ENCODE measurements around the gene GJB3.

The GJB3 gene

DNA sequence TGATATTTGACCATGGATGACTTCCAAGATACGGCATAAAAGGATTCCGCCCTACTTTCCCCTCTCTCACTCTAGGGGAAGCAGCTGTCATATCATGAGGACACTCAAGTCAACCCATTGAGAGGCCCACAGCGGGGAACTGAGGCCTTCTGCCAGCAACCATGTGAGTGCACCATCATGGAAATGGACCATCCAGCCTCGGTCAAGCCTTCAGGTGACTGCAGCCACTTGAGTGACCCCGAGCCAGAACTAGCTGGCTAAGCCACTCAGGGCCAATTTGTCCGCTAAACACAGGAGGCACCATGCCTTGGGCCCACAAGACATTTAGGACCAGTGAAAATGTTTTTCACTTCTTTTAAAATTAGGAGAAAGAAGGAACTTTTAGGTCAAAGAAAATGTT is 37.2 kb upstream of the GJB3 start:
- no peak for DNase-seq (ENCODE audit: extremely low spot score)
- ChIA-PET POLR2A (no interaction called here), CTCF (interaction anchor here (1.0 to 4.2 kb wide), 17 partner anchors 9 to 1111 kb away, joined by 3 to 31 read pairs (median 7); partner anchors contain the start of genes GJB4 and GJB5)
- TF ChIP-seq, protein P1, sequence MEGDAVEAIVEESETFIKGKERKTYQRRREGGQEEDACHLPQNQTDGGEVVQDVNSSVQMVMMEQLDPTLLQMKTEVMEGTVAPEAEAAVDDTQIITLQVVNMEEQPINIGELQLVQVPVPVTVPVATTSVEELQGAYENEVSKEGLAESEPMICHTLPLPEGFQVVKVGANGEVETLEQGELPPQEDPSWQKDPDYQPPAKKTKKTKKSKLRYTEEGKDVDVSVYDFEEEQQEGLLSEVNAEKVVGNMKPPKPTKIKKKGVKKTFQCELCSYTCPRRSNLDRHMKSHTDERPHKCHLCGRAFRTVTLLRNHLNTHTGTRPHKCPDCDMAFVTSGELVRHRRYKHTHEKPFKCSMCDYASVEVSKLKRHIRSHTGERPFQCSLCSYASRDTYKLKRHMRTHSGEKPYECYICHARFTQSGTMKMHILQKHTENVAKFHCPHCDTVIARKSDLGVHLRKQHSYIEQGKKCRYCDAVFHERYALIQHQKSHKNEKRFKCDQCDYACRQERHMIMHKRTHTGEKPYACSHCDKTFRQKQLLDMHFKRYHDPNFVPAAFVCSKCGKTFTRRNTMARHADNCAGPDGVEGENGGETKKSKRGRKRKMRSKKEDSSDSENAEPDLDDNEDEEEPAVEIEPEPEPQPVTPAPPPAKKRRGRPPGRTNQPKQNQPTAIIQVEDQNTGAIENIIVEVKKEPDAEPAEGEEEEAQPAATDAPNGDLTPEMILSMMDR (IDR thresholded peaks at IDR 0.05; ENCODE audit: control extremely low read depth, extremely low read depth, low read depth, missing control alignments): no peak

DNA sequence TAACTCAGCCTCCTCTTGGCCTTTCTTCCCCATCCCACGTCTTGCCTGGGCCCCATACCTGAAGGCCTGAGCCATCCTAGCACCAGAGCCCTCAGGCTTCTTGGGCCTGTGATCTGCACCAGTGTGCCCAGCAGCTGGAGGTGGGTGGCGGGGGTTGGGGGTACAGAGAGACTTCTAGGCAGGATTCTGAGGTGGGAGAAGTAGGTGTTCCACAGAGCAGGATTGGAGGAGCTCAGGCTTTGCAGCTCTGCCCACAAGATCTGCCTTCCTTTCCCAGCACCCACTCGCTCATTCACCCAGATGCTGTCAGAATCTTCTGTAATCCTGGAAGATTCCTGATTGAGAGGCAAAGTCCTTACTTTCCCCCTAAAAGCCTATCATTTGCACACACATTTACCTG is 36.2 kb upstream of the GJB3 start:
- POLR2A ChIA-PET: no interaction called here
- DNase-seq (ENCODE audit: extremely low spot score): no peak
- CTCF ChIA-PET: interaction anchor here (1.0 to 4.2 kb wide), 5 partner anchors 10 to 1112 kb away, joined by 3 to 31 read pairs (median 25); no protein-coding TSS in a partner anchor
- TF ChIP-seq, protein P1 (IDR thresholded peaks at IDR 0.05; ENCODE audit: control extremely low read depth, extremely low read depth, low read depth, missing control alignments): no peak

GRCh38 chr1:34745666-34746065 is 35.3 kb upstream of the GJB3 start:
- POLR2A ChIA-PET: no interaction called here
- TF ChIP-seq, protein P1 (IDR thresholded peaks at IDR 0.05; ENCODE audit: control extremely low read depth, extremely low read depth, low read depth, missing control alignments): no peak
- no peak for DNase-seq (ENCODE audit: extremely low spot score)
- CTCF ChIA-PET: interaction anchor here (0.8 kb wide), 1 partner anchor 633 kb away, joined by 3 read pairs; no protein-coding TSS in a partner anchor

DNA sequence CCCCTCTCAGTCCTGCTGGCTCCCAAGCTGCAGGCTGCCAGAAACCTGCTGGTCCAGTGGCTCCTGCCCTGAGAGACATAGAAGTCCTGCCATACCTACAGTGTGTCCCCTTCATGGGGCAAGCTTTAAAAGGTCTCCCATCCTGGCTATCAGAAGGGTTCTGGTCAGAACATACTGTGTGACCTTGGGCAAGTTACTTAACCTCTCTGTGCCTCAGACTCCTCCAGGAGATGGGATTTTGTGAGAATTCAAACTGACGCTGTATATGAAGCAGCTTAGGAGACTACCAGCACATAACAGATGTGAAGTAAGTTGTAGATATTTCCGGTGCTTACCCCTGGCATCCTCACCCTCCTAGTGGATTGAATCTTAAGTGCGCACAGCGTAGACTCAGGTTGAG is 34.9 kb upstream of the GJB3 start:
- ChIA-PET POLR2A (no interaction called here), CTCF (interaction anchor here (0.8 kb wide), 1 partner anchor 633 kb away, joined by 3 read pairs; no protein-coding TSS in a partner anchor)
- TF ChIP-seq, protein P1 (IDR thresholded peaks at IDR 0.05; ENCODE audit: control extremely low read depth, extremely low read depth, low read depth, missing control alignments): no peak
- DNase-seq (ENCODE audit: extremely low spot score): no peak

- TF ChIP-seq, protein P1 (IDR thresholded peaks at IDR 0.05; ENCODE audit: control extremely low read depth, extremely low read depth, low read depth, missing control alignments): no peak
- ChIA-PET POLR2A (no interaction called here), CTCF (interaction anchor here (0.8 kb wide), 1 partner anchor 634 kb away, joined by 3 read pairs; no protein-coding TSS in a partner anchor)
- no peak for DNase-seq (ENCODE audit: extremely low spot score)
These were observed 34.0 kb upstream of the GJB3 start for GRCh38 chr1:34746785-34747637.

GRCh38 chr1:34747638-34747941 is 33.4 kb upstream of the GJB3 start:
- DNase-seq (ENCODE audit: extremely low spot score): no peak
- ChIA-PET POLR2A (no interaction called here), CTCF (no interaction called here)
- TF ChIP-seq, protein P1 (IDR thresholded peaks at IDR 0.05; ENCODE audit: control extremely low read depth, extremely low read depth, low read depth, missing control alignments): no peak

Measured in GM10248 (cell line).